A549 (cell line): ENCODE results near the gene XRCC4. TPM values are rescaled to one million over a fixed set of nuclear protein-coding genes. Genes with fewer than 3 reads are reported as not detected.

Experiments used
- ATAC-seq, 2 experiments: fragments of 200-7000 bp in 1 of 2; fragments of >200 bp in 1 of 2; cut with Nextera tagmentation in 1 of 2; cut with Tn5 transposase in 1 of 2; 3 replicates each; pipeline versions ENCODE4 v1.8.0 to v1.9.1; 2018 to 2020; ENCODE audit warnings: mild to moderate bottlenecking in 1 of 2, moderate library complexity in 1 of 2
- CTCF ChIA-PET: fragments of 300-600 bp; sonication (Branson Sonifier 250); formaldehyde crosslinking; extraction: SDS; loops from one replicate; lab custom pipeline; 2021; ENCODE audit warnings: antibody characterized with exemption, inconsistent platforms; lab: Yijun Ruan, JAX
- POLR2A ChIA-PET: fragments of 350-600 bp; formaldehyde crosslinking; extraction: SDS; loops from one replicate; lab custom pipeline; 2021; ENCODE audit warnings: antibody characterized with exemption, inconsistent platforms; lab: Yijun Ruan, JAX
- DNase-seq, 2 experiments: peaks; one replicate each; pipeline versions ENCODE4 v3.0.0 to v3.0.0-alpha.2; 2011 to 2016; ENCODE audit warnings: low read depth in 1 of 2, low spot score in 1 of 2
- FAIRE-seq: peaks from 2 replicates; lab custom pipeline; 2011; peaks lifted over from hg19 to GRCh38; lab: Jason Lieb, UNC
- H3K27ac ChIP-seq, 2 experiments: fragments of >200 bp; sonication (Bioruptor Twin); formaldehyde crosslinking; 3 replicates each; pipeline ENCODE4 v1.5.1; 2016 to 2017
- H3K4me1 ChIP-seq: fragments of >200 bp; sonication (Bioruptor Twin); formaldehyde crosslinking; 3 replicates; pipeline ENCODE4 v1.6.1; 2016
- H3K4me2 ChIP-seq: fragments of >200 bp; sonication (Bioruptor Twin); formaldehyde crosslinking; 3 replicates; pipeline ENCODE4 v1.6.1; 2016
- H3K4me3 ChIP-seq: fragments of >200 bp; sonication (Bioruptor Twin); formaldehyde crosslinking; 3 replicates; pipeline ENCODE4 v1.5.1; 2016
- H3K9me3 ChIP-seq: fragments of >200 bp; sonication (Bioruptor Twin); formaldehyde crosslinking; 3 replicates; pipeline ENCODE4 v1.6.1; 2016
- ATOH8 ChIP-seq: fragments of 250-450 bp; sonication (Bioruptor Pico); IDR thresholded peaks from 2 replicates; pipeline ENCODE4 v1.5.0; 2020; ENCODE audit warnings: low read depth, mild to moderate bottlenecking, moderate library complexity
- BCL3 ChIP-seq: fragments of >200 bp; sonication (Bioruptor Twin); formaldehyde crosslinking; IDR thresholded peaks from 3 replicates; pipeline ENCODE4 v1.6.1; 2016
- CBX2 ChIP-seq: fragments of 200-600 bp; sonication (generic); IDR thresholded peaks from 2 replicates; pipeline ENCODE4 v1.6.1; 2016; ENCODE audit warnings: low read depth, mild to moderate bottlenecking, borderline replicate concordance
- CHD4 ChIP-seq: fragments of 200-600 bp; sonication (generic); IDR thresholded peaks from 2 replicates; pipeline ENCODE4 v1.6.1; 2016; ENCODE audit warnings: antibody characterized with exemption, mild to moderate bottlenecking, borderline replicate concordance
- CTCF ChIP-seq: fragments of >200 bp; sonication (Bioruptor Twin); formaldehyde crosslinking; IDR thresholded peaks from 3 replicates; pipeline ENCODE4 v1.5.1; 2016
- EHMT2 ChIP-seq: fragments of 200-600 bp; sonication (generic); IDR thresholded peaks from 2 replicates; pipeline ENCODE4 v1.6.1; 2016; ENCODE audit warnings: antibody characterized with exemption, low read depth, mild to moderate bottlenecking, moderate library complexity
- FOSL2 ChIP-seq, 2 experiments: fragments of 450-650 bp in 1 of 2; fragments of >200 bp in 1 of 2; sonication (Bioruptor Twin) in 1 of 2; formaldehyde crosslinking; IDR thresholded peaks; 2 replicates each; pipeline versions ENCODE4 v1.5.0 to v1.6.1; 2016 to 2020; ENCODE audit warnings: mild to moderate bottlenecking in 1 of 2, moderate library complexity in 1 of 2
- HOXA7 ChIP-seq: fragments of 250-450 bp; sonication (Bioruptor Pico); IDR thresholded peaks from 2 replicates; pipeline ENCODE4 v1.5.0; 2020; ENCODE audit warnings: mild to moderate bottlenecking, moderate library complexity
- KDM1A ChIP-seq: fragments of 200-600 bp; sonication (generic); IDR thresholded peaks from 2 replicates; pipeline ENCODE4 v1.6.1; 2016; ENCODE audit warnings: low read depth, mild to moderate bottlenecking
- KDM5A ChIP-seq: fragments of 200-600 bp; sonication (generic); IDR thresholded peaks from 2 replicates; pipeline ENCODE4 v1.6.1; 2016; ENCODE audit warnings: antibody characterized with exemption, mild to moderate bottlenecking
- MAFK ChIP-seq: fragments of 450-650 bp; IDR thresholded peaks from 2 replicates; pipeline ENCODE4 v1.6.1; 2014; ENCODE audit not compliant: partially characterized antibody
- MYC ChIP-seq: IDR thresholded peaks from 2 replicates; pipeline ENCODE4 v1.6.1; 2012; ENCODE audit warnings: mild to moderate bottlenecking, inconsistent platforms, low read length, improper control_type of control experiment, borderline replicate concordance
- NFE2L2 ChIP-seq: fragments of 150-350 bp; conservative IDR thresholded peaks from 2 replicates; pipeline ENCODE4 v1.6.1; 2014; ENCODE audit warnings: low read length
- NPAS2 ChIP-seq: fragments of 250-450 bp; sonication (Bioruptor Pico); IDR thresholded peaks from 2 replicates; pipeline ENCODE4 v1.8.0; 2022; ENCODE audit warnings: mild to moderate bottlenecking, moderate library complexity, borderline replicate concordance
- RARB ChIP-seq: fragments of 250-450 bp; sonication (Bioruptor Pico); IDR thresholded peaks from 2 replicates; pipeline ENCODE4 v1.8.0; 2021; ENCODE audit warnings: mild to moderate bottlenecking, moderate library complexity
- RCOR1 ChIP-seq: fragments of 150-350 bp; IDR thresholded peaks from 2 replicates; pipeline ENCODE4 v1.6.1; 2014; ENCODE audit warnings: antibody characterized with exemption, low read length, low read depth
- RFX5 ChIP-seq: fragments of 450-650 bp; IDR thresholded peaks from 2 replicates; pipeline ENCODE4 v1.7.1; 2014; ENCODE audit warnings: antibody characterized with exemption, mild to moderate bottlenecking, moderate library complexity
- TFCP2L1 ChIP-seq: fragments of 250-450 bp; sonication (Bioruptor Pico); IDR thresholded peaks from 2 replicates; pipeline ENCODE4 v1.5.0; 2021; ENCODE audit warnings: mild to moderate bottlenecking
- TP53 ChIP-seq: fragments of 250-450 bp; sonication (Bioruptor Pico); IDR thresholded peaks from 2 replicates; pipeline ENCODE4 v1.5.0; 2021; ENCODE audit warnings: mild to moderate bottlenecking, moderate library complexity
- ZC3H11A ChIP-seq: fragments of 450-650 bp; IDR thresholded peaks from 2 replicates; pipeline ENCODE4 v1.6.1; 2014; ENCODE audit warnings: antibody characterized with exemption, mild to moderate bottlenecking
- ZNF302 ChIP-seq: fragments of 250-450 bp; sonication (Bioruptor Pico); IDR thresholded peaks from 2 replicates; pipeline ENCODE4 v1.9.0; 2021; ENCODE audit warnings: inconsistent platforms, mild to moderate bottlenecking, moderate library complexity
- WGBS: methylation state at CpG from one replicate; pipeline ENCODE4 v1.1.6; 2017; ENCODE audit errors: missing lambda C conversion rate; 5-methylcytosine and 5-hydroxymethylcytosine counted together
- polyA plus RNA-seq, 4 experiments: library from polyadenylated mRNA; depleted of rRNA in 3 of 4; stranded (reverse); fragments of >200 nt; fragmentation: RNase III in 1 of 4; extraction: RNeasy Plus Mini Kit Qiagen cat#74134 plus additional on column Dnase treatment in 1 of 4; gene quantifications; 2 replicates in 3 of 4; 3 replicates in 1 of 4; pipeline ENCODE4 v1.2.3, GENCODE V29; 2011 to 2017

The XRCC4 gene
- polyA plus RNA-seq, 2 of the 4 experiments (the other 2 are of a cell fraction): 14.3 to 14.8 TPM

GRCh38 chr5:83048811-83049210 lies 28.5 kb upstream of the XRCC4 start:
- TF ChIP-seq KDM1A (no peak), ATOH8 (CRISPR knock-in tag) (no peak), MYC (no peak), CHD4 (no peak), NPAS2 (CRISPR knock-in tag) (no peak), RCOR1 (no peak), MAFK (no peak)
- TF ChIP-seq, all 56 proteins: peak for 0
- Histone ChIP-seq H3K27ac (no peak overlapping the region), H3K4me1 (no peaks in the 10 kb centered on the region), H3K4me3 (no peak overlapping the region), H3K4me2 (no peak overlapping the region), H3K9me3 (no peaks in the 10 kb centered on the region)
- POLR2A ChIA-PET: no interaction called here
- ATAC-seq: no peak
- 97% methylated on average over 2 of the region's 2 CpGs for WGBS
- no peak for FAIRE-seq
- CTCF ChIA-PET: interaction anchor here (0.7 kb wide), 1 partner anchor 28 kb away, joined by 4 read pairs; no protein-coding TSS in a partner anchor
- DNase-seq: no peak

- H3K9me3 ChIP-seq: no peaks in the 10 kb centered on the region
- no peak overlapping the region for H3K27ac ChIP-seq
- CTCF ChIA-PET: no interaction called here
- DNase-seq (no peak), FAIRE-seq (no peak), ATAC-seq (no peak)
- no peaks in the 10 kb centered on the region for H3K4me1 ChIP-seq
- no peak overlapping the region for H3K4me2 ChIP-seq
- H3K4me3 ChIP-seq: no peak overlapping the region
- 96% methylated on average over 3 of the region's 3 CpGs for WGBS
- TF ChIP-seq CHD4 (no peak), CBX2 (no peak), KDM5A (no peak), RFX5 (no peak), KDM1A (no peak)
- TF ChIP-seq, all 56 proteins: peak for 0
- POLR2A ChIA-PET: no interaction called here
These were observed 27.9 kb upstream of the XRCC4 start for GRCh38 chr5:83049370-83049885.

GRCh38 chr5:83050723-83051340 lies 26.5 kb upstream of the XRCC4 start:
- FAIRE-seq: no peak
- H3K4me1 ChIP-seq: no peaks in the 10 kb centered on the region
- WGBS: 94% methylated on average over 4 of the region's 4 CpGs
- no peak for DNase-seq
- TF ChIP-seq CTCF: no peak
- no peak for TF ChIP-seq FOSL2 (IDR thresholded peaks at IDR 0.05)
- TF ChIP-seq FOSL2 (CRISPR knock-in tag; IDR thresholded peaks at IDR 0.05): no peak
- no peak for TF ChIP-seq MYC
- no peak for TF ChIP-seq TFCP2L1
- no peak for TF ChIP-seq ZC3H11A
- TF ChIP-seq, all 56 proteins: peak for 0
- ChIA-PET CTCF (interaction anchor here (1.0 kb wide), 1 partner anchor 151 kb away, joined by 3 read pairs; no protein-coding TSS in a partner anchor), POLR2A (no interaction called here)
- ATAC-seq: no peak
- no peaks in the 10 kb centered on the region for H3K9me3 ChIP-seq
- no peak overlapping the region for H3K27ac ChIP-seq
- no peak overlapping the region for H3K4me2 ChIP-seq
- H3K4me3 ChIP-seq: no peak overlapping the region

- Histone ChIP-seq H3K9me3 (no peaks in the 10 kb centered on the region), H3K4me1 (no peaks in the 10 kb centered on the region), H3K27ac (no peak overlapping the region), H3K4me2 (no peak overlapping the region), H3K4me3 (no peak overlapping the region)
- no peak for DNase-seq
- POLR2A ChIA-PET: no interaction called here
- FAIRE-seq: no peak
- CTCF ChIA-PET: interaction anchor here (0.5 to 1.2 kb wide), 2 partner anchors 396 to 702 kb away, joined by 3 read pairs; no protein-coding TSS in a partner anchor
- TF ChIP-seq EHMT2 (no peak), RFX5 (no peak), RARB (CRISPR knock-in tag) (no peak), TP53 (CRISPR knock-in tag) (no peak), CTCF (no peak), ZNF302 (no peak), BCL3 (no peak), NFE2L2 (no peak), HOXA7 (CRISPR knock-in tag) (no peak)
- no peak for ATAC-seq
- WGBS: 88% methylated on average over 2 of the region's 2 CpGs
These were observed 22.2 kb upstream of the XRCC4 start for GRCh38 chr5:83055166-83055565.
